HG02798 (cell line): ENCODE data around the gene LRIF1.
A peak's percentile ranks its signal among the peaks of the same experiment; 100 is the strongest.
"Not testable (repeated sequence)": the region's sequence is repeated elsewhere in the genome, so short reads cannot be mapped to it uniquely, and the experiment has no call there.

ENCODE experiments used
- ATAC-seq: cut with Tn5 transposase; IDR thresholded peaks from one replicate; pipeline ENCODE4 v1.9.1; 2021; ENCODE audit warnings: mild to moderate bottlenecking; ENCODE audit not compliant: unreplicated experiment, poor library complexity

Gene LRIF1

GRCh38 chr1:110951161-110951560 is 12.6 kb downstream of the LRIF1 start:
- ATAC-seq: no peak

GRCh38 chr1:110948038-110948810 is 15.5 kb downstream of the LRIF1 start:
- ATAC-seq: no peak

GRCh38 chr1:110945626-110946025 is 18.1 kb downstream of the LRIF1 start:
- no peak for ATAC-seq

DNA sequence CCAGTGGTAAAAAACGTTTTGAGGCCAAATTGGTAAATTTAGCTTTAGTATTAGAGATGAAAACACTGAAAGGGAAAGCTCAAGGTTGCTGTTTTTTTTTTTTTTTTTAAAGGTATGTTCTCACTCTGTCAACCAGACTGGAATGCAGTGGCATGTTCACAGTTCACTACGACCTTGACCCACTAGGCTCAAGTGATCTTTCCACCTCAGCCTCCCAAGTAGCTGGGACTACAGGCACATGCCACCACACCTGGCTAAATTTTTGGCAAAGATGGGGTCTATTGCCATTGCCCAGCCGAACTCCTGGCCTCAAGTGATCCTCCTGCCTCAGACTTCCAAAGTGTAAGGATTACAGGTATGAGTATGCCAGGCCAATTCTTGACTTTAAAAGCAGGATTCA is 18.9 kb downstream of the LRIF1 start:
- no peak for ATAC-seq

GRCh38 chr1:110936567-110936966 is 27.2 kb downstream of the LRIF1 start:
- ATAC-seq: no peak

- ATAC-seq: not testable (repeated sequence)
Measured at GRCh38 chr1:110931097-110931496, 32.6 kb downstream of the LRIF1 start.

- no peak for ATAC-seq
Measured at GRCh38 chr1:110928904-110929303, 34.8 kb downstream of the LRIF1 start.

DNA sequence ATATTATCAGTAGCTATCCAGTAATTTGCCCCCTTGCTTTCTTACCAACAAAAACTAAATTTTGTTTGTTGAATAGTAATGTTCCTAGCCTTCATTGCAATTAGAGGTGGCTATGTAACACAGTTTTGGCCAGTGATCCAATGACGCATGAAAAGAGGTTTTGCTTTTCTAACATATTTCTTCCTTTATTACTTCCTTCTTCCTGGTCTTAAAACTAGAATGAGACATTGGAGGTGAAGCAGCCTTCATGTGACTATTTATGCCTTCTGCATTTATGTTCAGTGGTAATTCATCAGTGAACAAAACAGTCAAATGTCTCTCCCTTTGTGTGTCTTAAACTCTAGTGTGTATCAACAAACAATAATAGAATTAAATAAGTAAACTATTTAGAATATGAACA is 35.5 kb downstream of the LRIF1 start:
- ATAC-seq: no peak

GRCh38 chr1:110927484-110928075 is 36.1 kb downstream of the LRIF1 start:
- no peak for ATAC-seq

DNA sequence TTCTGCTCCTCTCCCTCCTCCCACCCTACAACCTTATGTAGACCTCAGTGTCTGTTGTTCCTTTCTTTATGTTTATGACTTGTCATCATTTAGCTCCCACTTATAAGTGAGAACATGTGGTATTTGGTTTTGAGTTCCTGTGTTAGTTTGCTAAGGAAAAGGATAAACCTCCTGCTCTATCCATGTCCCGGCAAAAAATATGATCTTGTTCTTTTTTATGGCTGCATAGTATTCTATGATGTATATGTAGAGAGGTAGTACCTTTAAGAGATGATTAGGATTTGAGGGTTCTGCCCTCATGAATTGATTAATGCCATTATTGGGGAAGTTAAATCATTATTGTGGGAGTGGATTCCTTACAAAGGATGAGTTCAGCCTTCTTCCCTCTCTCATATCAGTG is 41.8 kb downstream of the LRIF1 start:
- ATAC-seq: no peak

DNA sequence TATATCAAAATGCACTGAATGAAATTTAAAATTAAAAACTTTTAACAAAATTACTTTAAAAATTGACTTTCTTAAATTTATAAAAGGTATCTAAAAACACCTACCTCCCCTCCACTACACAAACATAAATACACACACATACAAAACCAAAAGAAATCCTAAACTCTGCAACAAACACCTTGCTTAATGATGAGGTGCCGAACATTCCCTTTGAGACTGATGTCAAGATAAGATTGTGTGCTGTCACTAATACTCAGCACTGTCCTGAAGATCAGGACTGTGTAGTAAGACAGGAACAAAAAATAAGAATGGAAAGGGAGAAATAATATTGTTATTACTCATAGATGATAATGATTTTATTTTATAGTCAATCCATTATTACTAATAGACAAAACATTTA is 45.7 kb downstream of the LRIF1 start:
- ATAC-seq: no peak

DNA sequence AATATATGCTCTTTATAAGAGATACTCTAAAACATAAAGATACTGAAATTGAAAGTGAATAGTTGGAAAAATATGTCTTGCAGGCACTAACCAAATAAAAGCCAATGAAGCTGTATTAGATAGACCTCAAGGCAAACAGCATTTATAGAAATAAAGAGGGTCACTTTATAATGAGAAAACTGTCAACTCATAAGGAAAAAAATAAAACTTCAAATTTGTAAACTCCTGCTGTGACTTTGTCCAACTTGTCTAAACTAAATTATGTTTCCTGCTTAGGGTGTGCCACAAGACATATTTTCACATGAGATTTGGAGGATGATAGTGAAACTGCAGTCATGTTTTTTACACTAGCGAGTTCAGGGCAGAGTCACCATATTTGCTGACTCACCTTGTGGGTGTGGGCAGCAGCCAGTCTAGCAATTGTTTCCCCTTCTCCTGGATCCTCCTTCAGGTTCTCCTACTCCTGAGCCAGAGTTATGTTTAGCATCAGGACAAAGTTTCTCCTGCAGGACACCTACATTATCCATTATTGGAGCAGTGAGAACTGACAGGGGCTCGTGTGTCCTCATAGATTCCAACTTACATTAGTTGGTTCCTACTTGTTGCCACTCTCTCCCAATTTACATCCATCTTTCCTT is 46.9 kb downstream of the LRIF1 start:
- ATAC-seq: peak; percentile 76

GRCh38 chr1:110916274-110916668 is 47.5 kb downstream of the LRIF1 start:
- ATAC-seq: no peak

DNA sequence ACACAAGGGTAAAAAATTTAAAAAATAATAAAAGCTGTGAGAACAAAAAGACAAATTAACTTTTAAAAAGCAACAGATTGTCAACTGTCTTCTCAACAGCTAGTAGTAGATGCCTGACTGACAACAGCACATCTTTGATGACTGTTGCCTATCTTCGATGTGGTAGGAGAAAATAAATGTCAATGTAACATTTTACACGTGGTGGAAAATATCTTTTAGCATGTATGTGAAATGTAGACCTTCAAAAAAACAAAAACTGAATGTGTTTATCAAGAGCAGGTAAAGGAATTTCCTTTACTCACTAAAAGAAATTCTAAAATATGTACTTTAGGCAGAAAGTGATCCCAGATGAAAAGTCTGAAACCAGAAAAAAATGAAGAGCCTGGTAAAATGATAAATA is 47.9 kb downstream of the LRIF1 start:
- ATAC-seq: no peak

DNA sequence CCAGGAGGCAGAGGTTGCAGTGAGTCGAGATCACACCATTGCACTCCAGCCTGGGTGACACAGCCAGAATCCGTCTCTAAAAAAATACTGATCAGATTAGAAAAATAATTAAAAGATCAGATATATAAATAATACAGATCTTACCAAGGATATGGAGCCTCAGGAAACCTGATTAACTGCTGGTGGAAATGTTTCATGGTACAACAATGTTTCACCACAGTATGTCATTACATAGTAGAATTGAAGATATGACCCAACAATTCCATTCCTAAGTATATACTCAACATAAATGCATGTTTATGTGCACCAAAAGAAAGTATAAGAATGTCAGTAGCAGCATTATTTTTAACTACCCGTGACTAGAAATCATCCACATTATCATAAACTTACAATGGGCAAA is 49.0 kb downstream of the LRIF1 start:
- no peak for ATAC-seq

GRCh38 chr1:110912784-110913183 is 50.9 kb downstream of the LRIF1 start:
- ATAC-seq: no peak

GRCh38 chr1:110903853-110904500 is 59.7 kb downstream of the LRIF1 start:
- no peak for ATAC-seq

DNA sequence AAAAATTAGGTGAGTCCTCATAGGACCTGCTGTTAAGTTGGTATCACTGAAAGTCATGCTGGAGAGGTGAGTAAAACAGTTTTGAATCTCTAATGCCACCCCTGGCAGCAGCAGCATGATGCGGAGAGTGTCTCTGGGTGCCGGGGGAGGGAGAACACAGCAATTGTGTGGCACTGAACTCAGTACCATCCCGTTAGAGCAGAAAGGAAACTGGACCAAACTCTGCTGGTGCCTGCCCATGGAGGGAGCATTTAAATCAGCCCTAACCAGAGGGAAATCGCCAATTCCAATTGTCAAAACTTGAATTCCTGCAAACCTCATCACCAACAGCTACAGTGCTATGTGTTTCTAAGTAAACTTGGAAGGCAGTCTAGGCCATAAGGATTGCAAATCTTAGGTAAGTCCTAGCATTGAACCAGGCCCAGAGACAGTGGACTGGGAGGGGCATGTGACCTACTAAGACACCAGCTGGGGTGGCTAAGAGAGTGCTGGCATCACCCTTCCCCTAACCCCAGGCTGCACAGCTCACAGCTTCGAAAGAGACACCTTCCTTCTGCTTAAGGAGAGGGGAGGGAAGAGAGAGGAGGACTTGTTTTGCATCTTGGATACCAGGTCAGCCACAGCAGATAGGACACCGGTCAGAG is 60.8 kb downstream of the LRIF1 start:
- no peak for ATAC-seq

DNA sequence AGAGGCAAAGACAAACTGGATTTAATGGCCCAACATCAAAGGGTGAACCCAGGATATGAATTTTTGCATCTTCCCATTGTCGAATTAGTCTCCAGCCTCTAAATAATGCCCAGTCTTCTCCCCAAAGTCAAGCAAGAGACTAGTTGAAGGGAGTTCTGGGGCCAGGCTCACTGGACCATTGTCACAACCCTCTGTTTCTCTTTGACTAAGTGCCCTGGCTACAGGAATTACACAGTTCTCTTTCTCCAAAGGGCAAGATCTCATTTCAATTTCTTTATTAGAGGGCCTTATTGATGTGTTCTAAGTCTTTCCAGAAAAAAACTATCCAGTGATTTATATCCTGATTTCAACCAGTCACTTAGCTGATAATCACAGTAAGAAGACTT is 64.3 kb downstream of the LRIF1 start:
- ATAC-seq: no peak

GRCh38 chr1:110898734-110899457 is 64.8 kb downstream of the LRIF1 start:
- ATAC-seq: no peak
